H1 (cell line): ENCODE results near the gene TEK. TPM values are rescaled to one million over a fixed set of nuclear protein-coding genes. Genes with fewer than 3 reads are reported as not detected.

Experiments
- BRCA1 ChIP-seq: IDR thresholded peaks from 2 replicates; pipeline ENCODE4 v1.6.1; 2012; ENCODE audit warnings: low read depth, low read length, improper control_type of control experiment
- CBX8 ChIP-seq: fragments of 300-800, 300-1000 bp; sonication (generic); IDR thresholded peaks from 2 replicates; pipeline ENCODE4 v1.7.1; 2016; ENCODE audit warnings: low read depth, low read length, borderline replicate concordance
- RXRA ChIP-seq: IDR thresholded peaks from 2 replicates; pipeline ENCODE4 v1.6.1; 2011; ENCODE audit warnings: low read depth, mild to moderate bottlenecking, low read length, moderate library complexity; ENCODE audit not compliant: insufficient read depth
- SIN3A ChIP-seq, 2 experiments: IDR thresholded peaks in 1 of 2; conservative IDR thresholded peaks in 1 of 2; 2 replicates each; pipeline ENCODE4 v1.6.1; 2011 to 2012; ENCODE audit warnings: low read length in 2 of 2, improper control_type of control experiment in 1 of 2, low read depth in 1 of 2, mild to moderate bottlenecking in 1 of 2
- SIRT6 ChIP-seq: IDR thresholded peaks from one replicate; pipeline ENCODE4 v1.7.1; 2012; ENCODE audit warnings: low read length, inconsistent platforms
- SP1 ChIP-seq: IDR thresholded peaks from 2 replicates; pipeline ENCODE4 v1.6.1; 2011; ENCODE audit warnings: low read depth, low read length
- SUZ12 ChIP-seq: fragments of 200-600 bp; sonication (generic); IDR thresholded peaks from 2 replicates; pipeline ENCODE4 v1.6.1; 2012; ENCODE audit warnings: mild to moderate bottlenecking, inconsistent platforms, low read length, moderate library complexity, mixed read lengths
- TAF1 ChIP-seq: IDR thresholded peaks from 2 replicates; pipeline ENCODE4 v1.6.1; 2011; ENCODE audit warnings: mild to moderate bottlenecking, low read depth, low read length
- polyA plus RNA-seq, 7 experiments: library from polyadenylated mRNA; depleted of rRNA in 3 of 7; stranded (reverse) in 5 of 7; unstranded in 2 of 7; fragments of >200 nt in 5 of 7; fragments of 200-250 nt in 2 of 7; gene quantifications; 1 replicate in 5 of 7; 2 replicates in 1 of 7; 4 replicates in 1 of 7; pipeline versions ENCODE4 v1.2.1 to v1.2.3, GENCODE V29; 2011 to 2013; ENCODE audit warnings: missing spikeins in 2 of 7, mixed read lengths in 2 of 7
- total RNA-seq: library from RNA; stranded (reverse); fragmentation: NEBNext Ultra II Directional; extraction: Animal tissue kit (Norgen Biotek cat#: 25700); gene quantifications from 2 replicates; pipeline ENCODE4 v1.2.1, GENCODE V29; 2021
- TF ChIP-seq, protein P1 (sequence below): fragments of 300-600 bp; sonication (generic); IDR thresholded peaks from 2 replicates; pipeline ENCODE4 v1.7.1; 2012; ENCODE audit warnings: low read length, moderate library complexity, mild to moderate bottlenecking, inconsistent platforms; ENCODE audit not compliant: insufficient replicate concordance

TEK gene
- total and polyA plus RNA-seq, 2 of the 8 experiments (the other 6 are each of a cell fraction or from before 2014, with no cell fraction given), result 11.0 to 35.8 TPM

DNA sequence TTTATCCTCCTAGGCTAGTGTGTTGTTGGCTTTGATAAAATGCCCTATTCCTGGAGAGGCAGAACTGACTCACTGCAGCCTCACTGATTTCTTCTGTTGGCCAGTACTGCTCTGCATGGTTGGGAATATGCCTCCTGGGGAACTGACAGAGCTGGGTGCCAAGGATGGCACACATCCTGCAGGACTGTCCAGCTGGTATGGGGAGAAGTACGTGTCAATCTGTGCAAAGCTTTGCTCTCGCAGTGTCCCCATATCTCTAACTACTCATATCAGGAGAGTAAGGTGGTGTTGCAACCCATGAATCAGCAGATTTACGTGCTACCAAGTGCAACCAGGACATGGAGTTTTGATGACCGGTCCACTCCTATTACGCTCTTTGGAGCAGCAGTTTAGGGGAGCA is 74.7 kb downstream of the TEK start (continued):
- TF ChIP-seq, protein P1, sequence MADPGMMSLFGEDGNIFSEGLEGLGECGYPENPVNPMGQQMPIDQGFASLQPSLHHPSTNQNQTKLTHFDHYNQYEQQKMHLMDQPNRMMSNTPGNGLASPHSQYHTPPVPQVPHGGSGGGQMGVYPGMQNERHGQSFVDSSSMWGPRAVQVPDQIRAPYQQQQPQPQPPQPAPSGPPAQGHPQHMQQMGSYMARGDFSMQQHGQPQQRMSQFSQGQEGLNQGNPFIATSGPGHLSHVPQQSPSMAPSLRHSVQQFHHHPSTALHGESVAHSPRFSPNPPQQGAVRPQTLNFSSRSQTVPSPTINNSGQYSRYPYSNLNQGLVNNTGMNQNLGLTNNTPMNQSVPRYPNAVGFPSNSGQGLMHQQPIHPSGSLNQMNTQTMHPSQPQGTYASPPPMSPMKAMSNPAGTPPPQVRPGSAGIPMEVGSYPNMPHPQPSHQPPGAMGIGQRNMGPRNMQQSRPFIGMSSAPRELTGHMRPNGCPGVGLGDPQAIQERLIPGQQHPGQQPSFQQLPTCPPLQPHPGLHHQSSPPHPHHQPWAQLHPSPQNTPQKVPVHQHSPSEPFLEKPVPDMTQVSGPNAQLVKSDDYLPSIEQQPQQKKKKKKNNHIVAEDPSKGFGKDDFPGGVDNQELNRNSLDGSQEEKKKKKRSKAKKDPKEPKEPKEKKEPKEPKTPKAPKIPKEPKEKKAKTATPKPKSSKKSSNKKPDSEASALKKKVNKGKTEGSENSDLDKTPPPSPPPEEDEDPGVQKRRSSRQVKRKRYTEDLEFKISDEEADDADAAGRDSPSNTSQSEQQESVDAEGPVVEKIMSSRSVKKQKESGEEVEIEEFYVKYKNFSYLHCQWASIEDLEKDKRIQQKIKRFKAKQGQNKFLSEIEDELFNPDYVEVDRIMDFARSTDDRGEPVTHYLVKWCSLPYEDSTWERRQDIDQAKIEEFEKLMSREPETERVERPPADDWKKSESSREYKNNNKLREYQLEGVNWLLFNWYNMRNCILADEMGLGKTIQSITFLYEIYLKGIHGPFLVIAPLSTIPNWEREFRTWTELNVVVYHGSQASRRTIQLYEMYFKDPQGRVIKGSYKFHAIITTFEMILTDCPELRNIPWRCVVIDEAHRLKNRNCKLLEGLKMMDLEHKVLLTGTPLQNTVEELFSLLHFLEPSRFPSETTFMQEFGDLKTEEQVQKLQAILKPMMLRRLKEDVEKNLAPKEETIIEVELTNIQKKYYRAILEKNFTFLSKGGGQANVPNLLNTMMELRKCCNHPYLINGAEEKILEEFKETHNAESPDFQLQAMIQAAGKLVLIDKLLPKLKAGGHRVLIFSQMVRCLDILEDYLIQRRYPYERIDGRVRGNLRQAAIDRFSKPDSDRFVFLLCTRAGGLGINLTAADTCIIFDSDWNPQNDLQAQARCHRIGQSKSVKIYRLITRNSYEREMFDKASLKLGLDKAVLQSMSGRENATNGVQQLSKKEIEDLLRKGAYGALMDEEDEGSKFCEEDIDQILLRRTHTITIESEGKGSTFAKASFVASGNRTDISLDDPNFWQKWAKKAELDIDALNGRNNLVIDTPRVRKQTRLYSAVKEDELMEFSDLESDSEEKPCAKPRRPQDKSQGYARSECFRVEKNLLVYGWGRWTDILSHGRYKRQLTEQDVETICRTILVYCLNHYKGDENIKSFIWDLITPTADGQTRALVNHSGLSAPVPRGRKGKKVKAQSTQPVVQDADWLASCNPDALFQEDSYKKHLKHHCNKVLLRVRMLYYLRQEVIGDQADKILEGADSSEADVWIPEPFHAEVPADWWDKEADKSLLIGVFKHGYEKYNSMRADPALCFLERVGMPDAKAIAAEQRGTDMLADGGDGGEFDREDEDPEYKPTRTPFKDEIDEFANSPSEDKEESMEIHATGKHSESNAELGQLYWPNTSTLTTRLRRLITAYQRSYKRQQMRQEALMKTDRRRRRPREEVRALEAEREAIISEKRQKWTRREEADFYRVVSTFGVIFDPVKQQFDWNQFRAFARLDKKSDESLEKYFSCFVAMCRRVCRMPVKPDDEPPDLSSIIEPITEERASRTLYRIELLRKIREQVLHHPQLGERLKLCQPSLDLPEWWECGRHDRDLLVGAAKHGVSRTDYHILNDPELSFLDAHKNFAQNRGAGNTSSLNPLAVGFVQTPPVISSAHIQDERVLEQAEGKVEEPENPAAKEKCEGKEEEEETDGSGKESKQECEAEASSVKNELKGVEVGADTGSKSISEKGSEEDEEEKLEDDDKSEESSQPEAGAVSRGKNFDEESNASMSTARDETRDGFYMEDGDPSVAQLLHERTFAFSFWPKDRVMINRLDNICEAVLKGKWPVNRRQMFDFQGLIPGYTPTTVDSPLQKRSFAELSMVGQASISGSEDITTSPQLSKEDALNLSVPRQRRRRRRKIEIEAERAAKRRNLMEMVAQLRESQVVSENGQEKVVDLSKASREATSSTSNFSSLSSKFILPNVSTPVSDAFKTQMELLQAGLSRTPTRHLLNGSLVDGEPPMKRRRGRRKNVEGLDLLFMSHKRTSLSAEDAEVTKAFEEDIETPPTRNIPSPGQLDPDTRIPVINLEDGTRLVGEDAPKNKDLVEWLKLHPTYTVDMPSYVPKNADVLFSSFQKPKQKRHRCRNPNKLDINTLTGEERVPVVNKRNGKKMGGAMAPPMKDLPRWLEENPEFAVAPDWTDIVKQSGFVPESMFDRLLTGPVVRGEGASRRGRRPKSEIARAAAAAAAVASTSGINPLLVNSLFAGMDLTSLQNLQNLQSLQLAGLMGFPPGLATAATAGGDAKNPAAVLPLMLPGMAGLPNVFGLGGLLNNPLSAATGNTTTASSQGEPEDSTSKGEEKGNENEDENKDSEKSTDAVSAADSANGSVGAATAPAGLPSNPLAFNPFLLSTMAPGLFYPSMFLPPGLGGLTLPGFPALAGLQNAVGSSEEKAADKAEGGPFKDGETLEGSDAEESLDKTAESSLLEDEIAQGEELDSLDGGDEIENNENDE, result no peak
- no peak for TF ChIP-seq BRCA1
- TF ChIP-seq SIN3A (conservative IDR thresholded peaks at IDR 0.05 in 1 of 2, IDR thresholded peaks at IDR 0.05 in 1 of 2; ENCODE audit: low read depth in 1 of 2, low read length in 2 of 2), result no peak
- no peak for TF ChIP-seq TAF1
- no peak for TF ChIP-seq SIRT6
- TF ChIP-seq SP1, result no peak
- TF ChIP-seq CBX8, result no peak
- TF ChIP-seq RXRA, result no peak
- no peak for TF ChIP-seq SUZ12
